Measurements from ENCODE around the gene SERPINC1. TPM values are rescaled to one million over a fixed set of nuclear protein-coding genes. Genes with fewer than 3 reads are reported as not detected.

The SERPINC1 gene
- total and polyA plus RNA-seq, 9 of the 15 experiments (the other 6 are each of a cell fraction or from before 2014, with no cell fraction given) = 0.07 to 1.2 (median 0.50) TPM

GRCh38 chr1:173868266-173869020 lies 48.7 kb downstream of the SERPINC1 start, which contains the start of gene ZBTB37 (continued):
- TF ChIP-seq NFRKB (IDR thresholded peaks at IDR 0.05; ENCODE audit: low read depth) (peak; percentile 59; the same call in 1 of the 2 replicates), ERF (CRISPR knock-in tag; IDR thresholded peaks at IDR 0.05) (0 out of 2 replicates have a peak, but pooled peaks have one; percentile 23), CC2D1A (IDR thresholded peaks at IDR 0.05) (no peak), BDP1 (IDR thresholded peaks at IDR 0.05; ENCODE audit: insufficient read depth, insufficient read length) (no peak), PCBP1 (IDR thresholded peaks at IDR 0.05; ENCODE audit: low read depth, low read length, poor library complexity, severe bottlenecking) (peak; percentile 84), RERE (CRISPR knock-in tag; IDR thresholded peaks at IDR 0.05; ENCODE audit: borderline replicate concordance) (no peak), TBL1XR1 (IDR thresholded peaks at IDR 0.05; ENCODE audit: low read length in 2 of 2) (0 out of 4 replicates have a peak, but pooled peaks of 1 of the 2 experiments have one; percentile 10), HEY1 (CRISPR knock-in tag; IDR thresholded peaks at IDR 0.05; ENCODE audit: borderline replicate concordance) (no peak), SMAD3 (CRISPR knock-in tag; conservative IDR thresholded peaks at IDR 0.05) (no peak), PHF8 (IDR thresholded peaks at IDR 0.05; ENCODE audit: borderline replicate concordance, low read length) (peak; percentile 71), ZNF217 (CRISPR knock-in tag; IDR thresholded peaks at IDR 0.05) (no peak), L3MBTL2 (IDR thresholded peaks at IDR 0.05) (peak; percentile 71), HES1 (IDR thresholded peaks at IDR 0.05; ENCODE audit: low read depth) (no peak), MAZ (CRISPR knock-in tag; conservative IDR thresholded peaks at IDR 0.05 in 1 of 2, IDR thresholded peaks at IDR 0.05 in 1 of 2) (peak; percentile 99), ZNF639 (CRISPR knock-in tag; conservative IDR thresholded peaks at IDR 0.05 in 1 of 2, IDR thresholded peaks at IDR 0.05 in 1 of 2) (peak in 1 of 2 experiments; percentile 86; a peak in 2 of 4 replicates), SRF (CRISPR knock-in tag; IDR thresholded peaks at IDR 0.05) (0 out of 4 replicates have a peak, but pooled peaks of 1 of the 2 experiments have one; percentile 38), FOXA3 (CRISPR knock-in tag; conservative IDR thresholded peaks at IDR 0.05 in 1 of 2, IDR thresholded peaks at IDR 0.05 in 1 of 2) (peak in 1 of 2 experiments; percentile 33; a peak in 1 of 4 replicates), RCOR1 (IDR thresholded peaks at IDR 0.05; ENCODE audit: borderline replicate concordance in 1 of 2, low read depth in 2 of 2, low read length in 2 of 2) (peak in 1 of 2 experiments; percentile 82; a peak in 2 of 4 replicates), MTA2 (IDR thresholded peaks at IDR 0.05; ENCODE audit: low read depth) (peak; percentile 61)

Data from K562 (cell line).